ES-I3 (cell line): ENCODE measurements around the gene FER.

Experiments
- H3K36me3 ChIP-seq: 2 replicates; pipeline ENCODE4 v1.6.1; 2013; ENCODE audit warnings: mild to moderate bottlenecking, low read length, control low read depth, moderate library complexity; ENCODE audit not compliant: insufficient read depth
- H3K4me1 ChIP-seq: 2 replicates; pipeline ENCODE4 v1.6.1; 2013; ENCODE audit warnings: mild to moderate bottlenecking, control low read depth, low read length; ENCODE audit not compliant: insufficient read depth
- H3K9ac ChIP-seq: 2 replicates; pipeline ENCODE4 v1.6.1; 2013; ENCODE audit warnings: low read depth, mild to moderate bottlenecking, low read length, moderate library complexity
- H3K9me3 ChIP-seq: 2 replicates; pipeline ENCODE4 v1.6.1; 2013; ENCODE audit warnings: mild to moderate bottlenecking, low read length, moderate library complexity; ENCODE audit not compliant: control insufficient read depth, insufficient read depth

Gene FER

GRCh38 chr5:109192027-109192426 is 444.3 kb downstream of the FER start:
- no peak overlapping the region for H3K9ac ChIP-seq
- H3K36me3 ChIP-seq, result no peaks in the 10 kb centered on the region
- H3K4me1 ChIP-seq, result peaks cover 42% of the 10 kb centered on the region
- no peaks in the 10 kb centered on the region for H3K9me3 ChIP-seq

- Histone ChIP-seq H3K9me3 (no peaks in the 10 kb centered on the region), H3K36me3 (no peaks in the 10 kb centered on the region), H3K9ac (no peak overlapping the region), H3K4me1 (peaks cover 42% of the 10 kb centered on the region)
Measured at GRCh38 chr5:109192555-109193281, 445.0 kb downstream of the FER start.

DNA sequence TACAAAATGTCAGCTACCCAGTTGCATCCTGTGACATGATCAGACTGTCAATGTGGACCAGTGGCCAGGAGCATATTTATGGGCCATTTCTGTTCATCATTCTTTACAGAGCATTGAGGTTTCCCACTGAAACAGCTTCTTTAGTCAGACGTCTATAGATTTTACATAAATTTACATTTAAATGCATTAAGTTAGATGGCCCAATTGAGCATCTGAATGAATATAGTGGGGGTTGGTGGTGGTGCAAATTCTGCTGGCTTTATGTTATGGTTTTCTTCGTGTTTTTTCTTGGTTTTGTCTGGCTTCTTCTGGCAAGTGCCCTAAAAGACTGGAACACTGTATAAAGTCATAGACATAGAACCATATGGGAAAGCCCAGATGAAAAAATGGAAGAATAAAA is 448.0 kb downstream of the FER start:
- H3K9ac ChIP-seq, result no peak overlapping the region
- no peaks in the 10 kb centered on the region for H3K9me3 ChIP-seq
- H3K36me3 ChIP-seq, result no peaks in the 10 kb centered on the region
- H3K4me1 ChIP-seq, result peaks cover 42% of the 10 kb centered on the region

DNA sequence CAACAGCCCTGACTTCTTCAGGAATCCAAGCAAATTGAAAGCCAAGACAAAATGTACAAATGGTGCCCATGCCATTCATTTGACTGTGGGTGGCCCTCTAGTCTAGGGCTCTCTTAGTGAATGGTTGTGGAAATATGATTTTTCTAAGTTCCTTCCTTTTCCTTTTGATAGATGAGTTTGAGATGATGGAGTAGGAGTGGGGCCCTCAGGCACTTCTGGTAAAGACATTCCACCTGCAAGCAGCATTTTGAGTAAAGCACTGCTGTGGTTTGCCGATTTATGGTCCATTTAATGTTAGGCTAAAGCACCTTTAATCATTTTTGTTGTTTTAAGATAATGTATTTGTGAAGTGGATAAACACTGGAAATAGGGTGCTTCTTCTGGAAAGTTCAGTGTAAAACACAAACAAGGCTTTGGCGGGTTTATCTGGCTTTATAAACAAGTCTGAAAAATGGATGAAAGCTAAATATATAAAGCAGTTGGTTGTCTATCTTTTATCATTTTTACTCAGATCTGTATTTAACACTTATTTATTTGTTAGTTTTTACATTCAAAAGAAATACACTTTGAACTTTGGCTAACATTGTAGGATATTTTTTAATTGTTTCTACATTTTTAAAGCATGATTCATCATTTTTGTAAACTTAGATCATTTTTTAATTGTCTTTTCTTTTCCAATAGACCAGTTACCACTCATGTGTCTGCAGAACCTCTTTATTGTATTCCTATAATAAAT is 448.6 kb downstream of the FER start:
- H3K36me3 ChIP-seq, result no peaks in the 10 kb centered on the region
- H3K9me3 ChIP-seq, result no peaks in the 10 kb centered on the region
- peaks cover 40% of the 10 kb centered on the region for H3K4me1 ChIP-seq
- no peak overlapping the region for H3K9ac ChIP-seq

GRCh38 chr5:109196823-109197160 is 449.1 kb downstream of the FER start:
- H3K4me1 ChIP-seq, result peaks cover 36% of the 10 kb centered on the region
- no peaks in the 10 kb centered on the region for H3K9me3 ChIP-seq
- H3K36me3 ChIP-seq, result no peaks in the 10 kb centered on the region
- no peak overlapping the region for H3K9ac ChIP-seq

GRCh38 chr5:109199289-109199688 is 451.6 kb downstream of the FER start:
- Histone ChIP-seq H3K4me1 (peaks cover 15% of the 10 kb centered on the region), H3K36me3 (no peaks in the 10 kb centered on the region), H3K9ac (no peak overlapping the region), H3K9me3 (peaks cover 3% of the 10 kb centered on the region; the same call in 1 of the 2 replicates)

DNA sequence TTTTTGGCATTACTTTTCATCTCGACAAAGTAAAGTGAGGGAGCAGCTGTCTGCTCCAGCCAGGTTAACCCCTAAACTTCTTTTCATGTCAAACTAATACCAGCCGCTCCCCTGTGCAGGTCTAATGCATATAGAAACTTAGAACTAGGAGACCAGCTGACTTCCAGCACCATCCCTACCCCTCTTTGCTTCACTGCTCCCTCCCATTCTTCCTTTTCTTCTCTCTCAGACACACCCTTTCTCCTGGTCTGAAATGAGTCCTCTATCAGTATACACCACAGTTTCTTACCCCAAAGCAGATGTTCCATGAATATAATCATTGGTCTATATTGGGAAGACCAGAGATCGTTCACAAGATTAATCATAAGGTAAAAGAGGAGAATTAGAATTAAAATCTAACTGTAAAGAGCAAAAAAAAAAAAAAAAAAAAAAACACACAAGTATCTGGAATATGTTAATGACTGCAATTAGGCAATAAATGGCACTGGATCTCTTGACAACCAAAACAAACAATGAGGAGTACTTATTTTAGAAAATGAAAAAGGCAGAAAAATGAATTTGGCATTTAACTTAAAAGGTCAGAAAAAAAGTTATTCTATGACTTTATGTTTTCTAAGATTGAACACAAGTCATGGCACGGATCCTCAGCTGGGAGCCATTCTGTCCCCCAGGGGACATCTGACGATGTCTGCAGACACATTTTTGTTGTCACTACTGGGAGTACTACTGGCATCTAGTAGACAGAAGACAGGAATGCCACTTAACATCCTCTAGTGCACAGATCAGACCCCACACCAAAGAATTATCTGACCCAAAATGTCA is 452.3 kb downstream of the FER start:
- Histone ChIP-seq H3K9ac (no peak overlapping the region), H3K4me1 (peaks cover 7% of the 10 kb centered on the region), H3K9me3 (peaks cover 3% of the 10 kb centered on the region; the same call in 1 of the 2 replicates), H3K36me3 (no peaks in the 10 kb centered on the region)

- Histone ChIP-seq H3K9ac (no peak overlapping the region), H3K36me3 (no peaks in the 10 kb centered on the region), H3K4me1 (no peaks in the 10 kb centered on the region), H3K9me3 (peaks cover 3% of the 10 kb centered on the region; the same call in 1 of the 2 replicates)
Measured at GRCh38 chr5:109215040-109215439, 467.3 kb downstream of the FER start.

GRCh38 chr5:109218818-109219217 is 471.1 kb downstream of the FER start:
- no peaks in the 10 kb centered on the region for H3K4me1 ChIP-seq
- H3K9me3 ChIP-seq, result peaks cover 7% of the 10 kb centered on the region; the same call in 1 of the 2 replicates
- H3K9ac ChIP-seq, result no peak overlapping the region
- no peaks in the 10 kb centered on the region for H3K36me3 ChIP-seq

DNA sequence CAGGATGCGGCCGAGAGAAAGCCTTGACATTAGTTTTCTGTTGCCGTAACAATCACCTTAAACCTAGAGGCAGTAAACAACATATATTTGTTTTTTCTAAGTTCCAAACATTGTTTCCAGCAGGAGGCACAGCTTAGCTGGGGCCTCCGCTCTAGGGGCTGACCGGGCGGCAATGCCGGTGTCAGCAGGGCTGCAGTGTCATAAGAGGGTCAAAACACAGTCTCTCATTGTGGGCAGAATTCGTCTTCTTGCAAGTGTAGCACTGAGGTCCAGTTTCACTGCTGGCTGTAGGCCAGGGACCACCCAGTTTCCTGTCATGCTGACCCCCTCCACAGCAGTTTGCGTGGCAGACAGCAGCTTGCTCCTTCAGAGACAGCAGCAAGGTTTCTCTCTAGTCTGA is 475.8 kb downstream of the FER start:
- no peaks in the 10 kb centered on the region for H3K4me1 ChIP-seq
- no peak overlapping the region for H3K9ac ChIP-seq
- no peaks in the 10 kb centered on the region for H3K36me3 ChIP-seq
- peaks cover 7% of the 10 kb centered on the region; the same call in 1 of the 2 replicates for H3K9me3 ChIP-seq

- peaks cover 4% of the 10 kb centered on the region; the same call in 1 of the 2 replicates for H3K9me3 ChIP-seq
- no peak overlapping the region for H3K9ac ChIP-seq
- no peaks in the 10 kb centered on the region for H3K4me1 ChIP-seq
- no peaks in the 10 kb centered on the region for H3K36me3 ChIP-seq
Measured at GRCh38 chr5:109224276-109224882, 476.7 kb downstream of the FER start.

- no peaks in the 10 kb centered on the region for H3K4me1 ChIP-seq
- H3K36me3 ChIP-seq, result no peaks in the 10 kb centered on the region
- H3K9me3 ChIP-seq, result peaks cover 4% of the 10 kb centered on the region; the same call in 1 of the 2 replicates
- H3K9ac ChIP-seq, result no peak overlapping the region
Measured at GRCh38 chr5:109225716-109226625, 478.3 kb downstream of the FER start.

DNA sequence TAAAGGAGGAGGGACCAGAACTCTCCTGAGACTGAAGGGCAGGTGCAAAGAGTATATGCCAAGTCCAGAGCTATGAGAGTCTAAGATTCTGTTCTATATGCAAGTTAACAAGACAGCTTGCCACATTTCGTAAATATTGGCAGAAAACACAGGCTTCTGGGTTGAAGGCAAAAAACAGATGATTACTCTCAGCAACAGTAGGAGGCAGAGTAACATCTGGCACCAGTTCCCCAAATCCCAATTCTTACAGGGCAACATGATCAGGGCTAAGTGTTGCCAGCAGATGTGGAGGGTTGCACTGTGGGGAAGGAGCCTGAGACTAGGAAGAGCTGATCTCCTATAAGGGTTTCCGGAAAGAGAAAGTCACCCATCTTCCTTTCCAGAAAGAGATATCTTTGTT is 482.7 kb downstream of the FER start:
- Histone ChIP-seq H3K4me1 (no peaks in the 10 kb centered on the region), H3K9me3 (no peaks in the 10 kb centered on the region), H3K36me3 (no peaks in the 10 kb centered on the region), H3K9ac (no peak overlapping the region)
